HG03103 (cell line): ENCODE measurements around the gene PRDM15.

ENCODE experiments used
- ATAC-seq: cut with Tn5 transposase; IDR thresholded peaks from one replicate; pipeline ENCODE4 v1.9.1; 2021; ENCODE audit warnings: low read depth; ENCODE audit not compliant: unreplicated experiment

The PRDM15 gene

GRCh38 chr21:41865002-41865777 lies 14.0 kb downstream of the PRDM15 start:
- ATAC-seq = peak; percentile 48

- no peak for ATAC-seq
These were observed 14.7 kb downstream of the PRDM15 start for GRCh38 chr21:41864311-41865001.

GRCh38 chr21:41863439-41863740 lies 15.8 kb downstream of the PRDM15 start:
- ATAC-seq = no peak

GRCh38 chr21:41861987-41862386 lies 17.2 kb downstream of the PRDM15 start:
- ATAC-seq = no peak

GRCh38 chr21:41861255-41861654 lies 17.9 kb downstream of the PRDM15 start:
- ATAC-seq = no peak

GRCh38 chr21:41859297-41859980 lies 19.7 kb downstream of the PRDM15 start:
- ATAC-seq = no peak

- no peak for ATAC-seq
These were observed 20.5 kb downstream of the PRDM15 start for GRCh38 chr21:41858466-41859296.

GRCh38 chr21:41857771-41858300 lies 21.3 kb downstream of the PRDM15 start:
- no peak for ATAC-seq

- no peak for ATAC-seq
These were observed 22.6 kb downstream of the PRDM15 start for GRCh38 chr21:41856572-41856971.

- ATAC-seq = no peak
These were observed 24.6 kb downstream of the PRDM15 start for GRCh38 chr21:41854426-41854995.

- ATAC-seq = no peak
These were observed 26.2 kb downstream of the PRDM15 start for GRCh38 chr21:41852929-41853320.

- ATAC-seq = no peak
These were observed 26.8 kb downstream of the PRDM15 start for GRCh38 chr21:41852151-41852928.

- ATAC-seq = no peak
These were observed 27.9 kb downstream of the PRDM15 start for GRCh38 chr21:41851090-41851790.

- no peak for ATAC-seq
These were observed 29.1 kb downstream of the PRDM15 start for GRCh38 chr21:41850085-41850484.

GRCh38 chr21:41848958-41849580 lies 30.1 kb downstream of the PRDM15 start:
- ATAC-seq = no peak

GRCh38 chr21:41848533-41848932 lies 30.6 kb downstream of the PRDM15 start:
- no peak for ATAC-seq

GRCh38 chr21:41847066-41847804 lies 31.9 kb downstream of the PRDM15 start:
- no peak for ATAC-seq

- no peak for ATAC-seq
These were observed 32.6 kb downstream of the PRDM15 start for GRCh38 chr21:41846536-41846935.
